ENCODE measurements around the gene ZNF555.

DNA sequence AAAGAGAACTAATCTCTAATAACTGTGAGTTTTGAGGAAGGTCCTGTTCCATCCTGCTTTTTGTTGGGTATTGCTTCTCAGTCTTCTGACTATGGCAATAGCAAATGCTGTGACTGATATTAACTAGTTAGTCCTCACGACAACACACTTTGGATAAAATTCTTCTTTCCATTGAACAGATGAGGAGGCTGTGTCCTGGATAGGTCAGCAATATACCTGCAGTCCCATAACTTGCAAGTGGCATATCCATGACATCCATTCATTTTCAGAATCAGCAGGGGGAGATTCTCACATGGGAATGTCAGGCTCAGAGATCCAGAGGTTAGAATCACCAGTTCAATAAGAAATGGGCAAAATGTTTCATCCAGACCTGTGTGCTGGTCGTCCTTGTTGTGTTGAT is 14.3 kb upstream of the ZNF555 start:
- TF ChIP-seq, protein P1, sequence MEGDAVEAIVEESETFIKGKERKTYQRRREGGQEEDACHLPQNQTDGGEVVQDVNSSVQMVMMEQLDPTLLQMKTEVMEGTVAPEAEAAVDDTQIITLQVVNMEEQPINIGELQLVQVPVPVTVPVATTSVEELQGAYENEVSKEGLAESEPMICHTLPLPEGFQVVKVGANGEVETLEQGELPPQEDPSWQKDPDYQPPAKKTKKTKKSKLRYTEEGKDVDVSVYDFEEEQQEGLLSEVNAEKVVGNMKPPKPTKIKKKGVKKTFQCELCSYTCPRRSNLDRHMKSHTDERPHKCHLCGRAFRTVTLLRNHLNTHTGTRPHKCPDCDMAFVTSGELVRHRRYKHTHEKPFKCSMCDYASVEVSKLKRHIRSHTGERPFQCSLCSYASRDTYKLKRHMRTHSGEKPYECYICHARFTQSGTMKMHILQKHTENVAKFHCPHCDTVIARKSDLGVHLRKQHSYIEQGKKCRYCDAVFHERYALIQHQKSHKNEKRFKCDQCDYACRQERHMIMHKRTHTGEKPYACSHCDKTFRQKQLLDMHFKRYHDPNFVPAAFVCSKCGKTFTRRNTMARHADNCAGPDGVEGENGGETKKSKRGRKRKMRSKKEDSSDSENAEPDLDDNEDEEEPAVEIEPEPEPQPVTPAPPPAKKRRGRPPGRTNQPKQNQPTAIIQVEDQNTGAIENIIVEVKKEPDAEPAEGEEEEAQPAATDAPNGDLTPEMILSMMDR (conservative IDR thresholded peaks at IDR 0.05; ENCODE audit: low read depth, low read length), result no peak
- TF ChIP-seq EZH2 (IDR thresholded peaks at IDR 0.05; ENCODE audit: low read length, unreplicated experiment) (no peak), EZH2phosphoT487 (IDR thresholded peaks at IDR 0.05; ENCODE audit: borderline replicate concordance, low read length) (no peak)
